ENCODE measurements around the gene GALNT10.

DNA sequence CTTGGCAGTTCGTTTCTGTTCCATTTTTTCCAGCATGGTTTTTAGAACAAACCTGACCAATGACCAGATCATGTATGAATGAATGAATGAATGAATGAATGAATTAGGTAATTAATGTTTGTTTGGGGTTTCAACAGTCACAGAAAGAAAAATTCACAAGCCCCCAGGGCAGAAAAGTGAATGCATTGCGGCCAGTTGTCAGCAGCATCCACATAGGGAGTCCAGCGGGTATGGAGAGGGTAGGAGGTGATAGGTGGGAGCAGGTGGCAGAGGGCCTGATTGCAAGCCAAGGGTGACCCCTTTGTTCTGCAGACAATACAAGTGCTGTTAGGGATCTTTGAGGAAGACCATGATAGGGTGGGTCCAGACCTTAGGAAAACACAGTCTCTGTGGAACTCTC lies 205.6 kb downstream of the GALNT10 start:
- TF ChIP-seq GATA2 (IDR thresholded peaks at IDR 0.05; ENCODE audit: low read depth, low read length) (no peak), GATA3 (IDR thresholded peaks at IDR 0.05; ENCODE audit: low read depth, low read length) (no peak)
